ENCODE measurements around the gene SVBP.
A peak's percentile ranks its signal among the peaks of the same experiment; 100 is the strongest.

The SVBP gene

GRCh38 chr1:42848823-42849537 lies 31.8 kb upstream of the SVBP start:
- ATAC-seq (replicated peaks; ENCODE audit: extremely low read depth, poor library complexity, severe bottlenecking) (no peak), DNase-seq (ENCODE audit: low spot score in 2 of 2) (no peak)
- H3K27ac Mint-ChIP-seq (ENCODE audit: low read depth), result peak overlapping the region; percentile 22
- no peaks in the 10 kb centered on the region for H3K9me3 Mint-ChIP-seq
- H3K4me1 Mint-ChIP-seq, result peaks cover 26% of the 10 kb centered on the region
- H3K27me3 Mint-ChIP-seq, result no peaks in the 10 kb centered on the region
- no peak overlapping the region for H3K4me3 Mint-ChIP-seq
- peaks cover 2% of the 10 kb centered on the region for H3K36me3 Mint-ChIP-seq (ENCODE audit: insufficient read depth)

- Mint-ChIP-seq H3K4me3 (peak overlapping the region; percentile 88), H3K27me3 (no peaks in the 10 kb centered on the region)
- ATAC-seq (replicated peaks; ENCODE audit: extremely low read depth, poor library complexity, severe bottlenecking), result no peak
Observed at GRCh38 chr1:42847721-42848460, 30.7 kb upstream of the SVBP start.

DNA sequence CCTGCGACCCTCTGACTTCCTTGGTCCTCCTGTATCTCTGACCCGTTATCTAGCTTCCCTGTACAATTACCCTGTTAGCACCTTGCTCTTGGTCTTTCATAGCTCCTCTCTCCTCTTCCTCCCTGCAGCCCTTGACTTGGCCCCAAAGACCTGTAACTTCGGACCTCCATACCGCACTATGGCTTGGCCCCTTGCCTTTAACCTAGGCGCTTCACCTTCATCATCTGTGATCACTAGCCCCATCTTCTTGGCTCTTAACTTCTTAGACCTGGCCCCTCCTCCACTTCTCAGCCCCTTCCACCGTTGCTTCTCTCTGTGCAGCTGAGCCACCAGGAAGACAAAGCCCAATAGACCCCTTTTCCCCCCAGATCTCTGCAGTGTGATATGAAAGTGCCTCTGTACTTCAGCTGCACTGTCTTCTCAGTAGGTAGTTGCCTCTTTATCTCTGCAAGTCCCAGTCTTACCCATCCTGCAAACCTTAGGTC lies 30.0 kb upstream of the SVBP start:
- no peaks in the 10 kb centered on the region for H3K27me3 Mint-ChIP-seq
- peak overlapping the region; percentile 88 for H3K4me3 Mint-ChIP-seq
- peaks cover 26% of the 10 kb centered on the region for H3K4me1 Mint-ChIP-seq
- no peaks in the 10 kb centered on the region for H3K36me3 Mint-ChIP-seq (ENCODE audit: insufficient read depth)
- ATAC-seq (replicated peaks; ENCODE audit: extremely low read depth, poor library complexity, severe bottlenecking) (no peak), DNase-seq (ENCODE audit: low spot score in 2 of 2) (no peak)
- H3K27ac Mint-ChIP-seq (ENCODE audit: low read depth), result peak overlapping the region; percentile 87
- H3K9me3 Mint-ChIP-seq, result no peaks in the 10 kb centered on the region

More at GRCh38 chr1:42847721-42848460, 30.7 kb upstream of the SVBP start:
- DNase-seq (ENCODE audit: low spot score in 2 of 2), result no peak
- H3K4me1 Mint-ChIP-seq, result peaks cover 26% of the 10 kb centered on the region
- H3K9me3 Mint-ChIP-seq, result no peaks in the 10 kb centered on the region
- H3K27ac Mint-ChIP-seq (ENCODE audit: low read depth), result peak overlapping the region; percentile 87
- peaks cover 2% of the 10 kb centered on the region for H3K36me3 Mint-ChIP-seq (ENCODE audit: insufficient read depth)

DNA sequence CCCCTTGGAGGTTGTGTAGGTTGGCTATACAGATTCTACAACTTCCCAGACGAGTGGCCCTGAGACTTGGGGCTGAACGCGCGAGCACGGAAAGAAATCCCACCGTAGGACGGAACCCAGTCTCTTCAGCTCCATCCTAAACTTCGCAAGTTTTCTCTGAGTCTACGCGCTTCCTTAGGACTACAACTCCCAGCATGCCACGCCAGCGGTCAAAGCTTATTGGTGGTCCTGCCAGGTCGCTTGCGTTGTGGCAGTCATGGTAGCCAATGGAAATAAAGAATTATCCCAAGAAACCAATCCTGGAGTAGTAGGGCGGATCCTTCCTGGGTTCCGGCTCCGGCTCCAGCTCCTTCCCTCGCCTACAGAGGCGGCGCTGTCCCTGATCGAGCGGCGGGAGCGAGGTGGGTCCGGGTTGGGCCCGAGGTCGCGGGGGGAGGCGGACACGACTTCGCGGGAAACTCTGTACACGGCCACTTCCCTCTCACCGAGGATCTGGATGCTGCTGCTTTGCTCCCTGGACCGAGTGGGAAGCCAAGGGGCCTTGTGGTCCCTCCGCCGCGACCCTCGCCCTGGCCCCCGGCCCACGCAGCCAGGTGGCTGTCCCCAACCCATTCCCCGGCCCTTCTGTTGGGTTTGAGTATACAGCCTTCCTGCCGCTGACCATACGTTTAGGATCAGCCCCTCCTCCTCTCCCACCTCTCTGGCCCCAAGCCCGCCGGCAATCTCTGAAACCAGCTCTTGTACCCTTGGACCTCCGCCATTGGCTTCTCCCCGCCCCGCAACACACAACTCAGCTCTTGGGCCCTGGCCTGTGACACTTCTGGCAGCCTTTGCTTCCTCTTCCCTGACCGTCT lies 29.3 kb upstream of the SVBP start, which contains the start of gene ZNF691:
Gene ZNF691 (plus strand): TSS at position 357 of the 854 bp plus-strand sequence. CDS start 3,046 bp downstream, outside the sequence.
- Mint-ChIP-seq H3K9me3 (no peaks in the 10 kb centered on the region), H3K4me1 (peaks cover 26% of the 10 kb centered on the region), H3K36me3 (ENCODE audit: insufficient read depth) (no peaks in the 10 kb centered on the region), H3K27me3 (no peaks in the 10 kb centered on the region), H3K4me3 (peak within 1 kb of the TSS; percentile 88), H3K27ac (ENCODE audit: low read depth) (peak within 1 kb of the TSS; percentile 87)
- ATAC-seq (replicated peaks; ENCODE audit: extremely low read depth, poor library complexity, severe bottlenecking) (peak; percentile 96), DNase-seq (ENCODE audit: low spot score in 2 of 2) (peak; percentile 63 to 82)

- H3K27ac Mint-ChIP-seq (ENCODE audit: low read depth), result peak overlapping the region; percentile 87
- H3K36me3 Mint-ChIP-seq (ENCODE audit: insufficient read depth), result no peaks in the 10 kb centered on the region
- DNase-seq (ENCODE audit: low spot score in 2 of 2), result no peak
- H3K27me3 Mint-ChIP-seq, result no peaks in the 10 kb centered on the region
- peaks cover 26% of the 10 kb centered on the region for H3K4me1 Mint-ChIP-seq
- H3K4me3 Mint-ChIP-seq, result peak overlapping the region; percentile 88
- H3K9me3 Mint-ChIP-seq, result no peaks in the 10 kb centered on the region
- ATAC-seq (replicated peaks; ENCODE audit: extremely low read depth, poor library complexity, severe bottlenecking), result no peak
Observed at GRCh38 chr1:42845866-42846256, 28.7 kb upstream of the SVBP start.

GRCh38 chr1:42845193-42845592 lies 28.0 kb upstream of the SVBP start:
- no peak for ATAC-seq (replicated peaks; ENCODE audit: extremely low read depth, poor library complexity, severe bottlenecking)
- H3K36me3 Mint-ChIP-seq (ENCODE audit: insufficient read depth), result no peaks in the 10 kb centered on the region
- H3K9me3 Mint-ChIP-seq, result no peaks in the 10 kb centered on the region
- no peak overlapping the region for H3K4me3 Mint-ChIP-seq
- no peak overlapping the region for H3K27ac Mint-ChIP-seq (ENCODE audit: low read depth)
- DNase-seq (ENCODE audit: low spot score in 2 of 2), result no peak
- no peaks in the 10 kb centered on the region for H3K27me3 Mint-ChIP-seq
- H3K4me1 Mint-ChIP-seq, result peaks cover 26% of the 10 kb centered on the region

GRCh38 chr1:42844592-42845140 lies 27.5 kb upstream of the SVBP start:
- no peaks in the 10 kb centered on the region for H3K36me3 Mint-ChIP-seq (ENCODE audit: insufficient read depth)
- no peaks in the 10 kb centered on the region for H3K27me3 Mint-ChIP-seq
- H3K4me1 Mint-ChIP-seq, result peaks cover 22% of the 10 kb centered on the region
- H3K27ac Mint-ChIP-seq (ENCODE audit: low read depth), result no peak overlapping the region
- H3K4me3 Mint-ChIP-seq, result no peak overlapping the region
- DNase-seq (ENCODE audit: low spot score in 2 of 2), result no peak
- H3K9me3 Mint-ChIP-seq, result no peaks in the 10 kb centered on the region
- ATAC-seq (replicated peaks; ENCODE audit: extremely low read depth, poor library complexity, severe bottlenecking), result no peak

DNA sequence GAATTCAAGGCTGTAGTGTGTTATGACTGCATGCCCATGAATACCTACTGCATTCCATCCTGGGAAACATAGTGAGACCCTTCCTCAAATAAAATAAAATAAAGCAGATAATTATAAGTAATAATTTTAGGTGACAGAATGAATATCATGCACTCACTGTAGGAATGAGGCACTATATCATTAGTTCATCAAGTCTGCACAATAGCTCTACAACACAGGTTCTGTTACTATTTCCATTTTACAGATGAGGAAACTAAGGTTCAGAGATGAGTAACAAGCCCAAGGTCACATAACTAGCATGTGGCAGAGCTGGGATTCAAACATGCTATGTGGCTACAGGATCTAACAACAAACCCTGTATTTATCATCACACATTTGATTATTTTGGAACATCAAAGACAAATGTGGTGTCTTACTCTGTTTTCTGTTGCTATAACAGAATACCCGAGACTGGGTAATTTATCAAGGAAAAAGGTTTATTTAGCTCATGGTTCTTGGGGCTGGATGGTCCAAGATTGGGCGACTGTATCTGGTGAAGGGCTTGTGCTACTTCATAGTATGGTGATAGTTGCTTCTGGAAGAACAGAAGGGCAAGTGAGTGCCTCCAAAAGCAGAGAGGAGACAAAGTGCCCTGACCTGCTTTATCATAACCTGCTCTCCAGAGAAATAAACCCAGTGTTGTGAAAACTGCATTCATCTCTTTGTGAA lies 24.4 kb upstream of the SVBP start:
- Mint-ChIP-seq H3K27me3 (no peaks in the 10 kb centered on the region), H3K4me1 (no peaks in the 10 kb centered on the region), H3K4me3 (no peak overlapping the region), H3K9me3 (no peaks in the 10 kb centered on the region), H3K27ac (ENCODE audit: low read depth) (no peak overlapping the region), H3K36me3 (ENCODE audit: insufficient read depth) (no peaks in the 10 kb centered on the region)
- no peak for ATAC-seq (replicated peaks; ENCODE audit: extremely low read depth, poor library complexity, severe bottlenecking)
- no peak for DNase-seq (ENCODE audit: low spot score in 2 of 2)

GRCh38 chr1:42841010-42841409 lies 23.8 kb upstream of the SVBP start:
- H3K4me3 Mint-ChIP-seq, result no peak overlapping the region
- H3K36me3 Mint-ChIP-seq (ENCODE audit: insufficient read depth), result no peaks in the 10 kb centered on the region
- no peaks in the 10 kb centered on the region for H3K9me3 Mint-ChIP-seq

GRCh38 chr1:42838482-42839190 lies 21.4 kb upstream of the SVBP start:
- ATAC-seq (replicated peaks; ENCODE audit: extremely low read depth, poor library complexity, severe bottlenecking), result no peak
- H3K27ac Mint-ChIP-seq (ENCODE audit: low read depth), result no peak overlapping the region

More at GRCh38 chr1:42841010-42841409, 23.8 kb upstream of the SVBP start:
- ATAC-seq (replicated peaks; ENCODE audit: extremely low read depth, poor library complexity, severe bottlenecking) (no peak), DNase-seq (ENCODE audit: low spot score in 2 of 2) (no peak)
- H3K4me1 Mint-ChIP-seq, result no peaks in the 10 kb centered on the region
- no peaks in the 10 kb centered on the region for H3K27me3 Mint-ChIP-seq
- no peak overlapping the region for H3K27ac Mint-ChIP-seq (ENCODE audit: low read depth)

GRCh38 chr1:42837709-42838108 lies 20.5 kb upstream of the SVBP start:
- no peak overlapping the region for H3K27ac Mint-ChIP-seq (ENCODE audit: low read depth)
- ATAC-seq (replicated peaks; ENCODE audit: extremely low read depth, poor library complexity, severe bottlenecking) (no peak), DNase-seq (ENCODE audit: low spot score in 2 of 2) (no peak)
- no peaks in the 10 kb centered on the region for H3K36me3 Mint-ChIP-seq (ENCODE audit: insufficient read depth)
- H3K27me3 Mint-ChIP-seq, result no peaks in the 10 kb centered on the region
- no peaks in the 10 kb centered on the region for H3K9me3 Mint-ChIP-seq
- H3K4me3 Mint-ChIP-seq, result no peak overlapping the region
- no peaks in the 10 kb centered on the region for H3K4me1 Mint-ChIP-seq

More at GRCh38 chr1:42838482-42839190, 21.4 kb upstream of the SVBP start:
- Mint-ChIP-seq H3K9me3 (no peaks in the 10 kb centered on the region), H3K27me3 (no peaks in the 10 kb centered on the region), H3K4me3 (no peak overlapping the region), H3K36me3 (ENCODE audit: insufficient read depth) (no peaks in the 10 kb centered on the region), H3K4me1 (no peaks in the 10 kb centered on the region)
- no peak for DNase-seq (ENCODE audit: low spot score in 2 of 2)

Measured in central memory CD8-positive, alpha-beta T cell (primary cell).